ENCODE results near the gene GALNT14.
"Not testable (repeated sequence)": the region's sequence is repeated elsewhere in the genome, so short reads cannot be mapped to it uniquely, and the experiment has no call there.

The GALNT14 gene, protein sequence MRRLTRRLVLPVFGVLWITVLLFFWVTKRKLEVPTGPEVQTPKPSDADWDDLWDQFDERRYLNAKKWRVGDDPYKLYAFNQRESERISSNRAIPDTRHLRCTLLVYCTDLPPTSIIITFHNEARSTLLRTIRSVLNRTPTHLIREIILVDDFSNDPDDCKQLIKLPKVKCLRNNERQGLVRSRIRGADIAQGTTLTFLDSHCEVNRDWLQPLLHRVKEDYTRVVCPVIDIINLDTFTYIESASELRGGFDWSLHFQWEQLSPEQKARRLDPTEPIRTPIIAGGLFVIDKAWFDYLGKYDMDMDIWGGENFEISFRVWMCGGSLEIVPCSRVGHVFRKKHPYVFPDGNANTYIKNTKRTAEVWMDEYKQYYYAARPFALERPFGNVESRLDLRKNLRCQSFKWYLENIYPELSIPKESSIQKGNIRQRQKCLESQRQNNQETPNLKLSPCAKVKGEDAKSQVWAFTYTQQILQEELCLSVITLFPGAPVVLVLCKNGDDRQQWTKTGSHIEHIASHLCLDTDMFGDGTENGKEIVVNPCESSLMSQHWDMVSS

DNA sequence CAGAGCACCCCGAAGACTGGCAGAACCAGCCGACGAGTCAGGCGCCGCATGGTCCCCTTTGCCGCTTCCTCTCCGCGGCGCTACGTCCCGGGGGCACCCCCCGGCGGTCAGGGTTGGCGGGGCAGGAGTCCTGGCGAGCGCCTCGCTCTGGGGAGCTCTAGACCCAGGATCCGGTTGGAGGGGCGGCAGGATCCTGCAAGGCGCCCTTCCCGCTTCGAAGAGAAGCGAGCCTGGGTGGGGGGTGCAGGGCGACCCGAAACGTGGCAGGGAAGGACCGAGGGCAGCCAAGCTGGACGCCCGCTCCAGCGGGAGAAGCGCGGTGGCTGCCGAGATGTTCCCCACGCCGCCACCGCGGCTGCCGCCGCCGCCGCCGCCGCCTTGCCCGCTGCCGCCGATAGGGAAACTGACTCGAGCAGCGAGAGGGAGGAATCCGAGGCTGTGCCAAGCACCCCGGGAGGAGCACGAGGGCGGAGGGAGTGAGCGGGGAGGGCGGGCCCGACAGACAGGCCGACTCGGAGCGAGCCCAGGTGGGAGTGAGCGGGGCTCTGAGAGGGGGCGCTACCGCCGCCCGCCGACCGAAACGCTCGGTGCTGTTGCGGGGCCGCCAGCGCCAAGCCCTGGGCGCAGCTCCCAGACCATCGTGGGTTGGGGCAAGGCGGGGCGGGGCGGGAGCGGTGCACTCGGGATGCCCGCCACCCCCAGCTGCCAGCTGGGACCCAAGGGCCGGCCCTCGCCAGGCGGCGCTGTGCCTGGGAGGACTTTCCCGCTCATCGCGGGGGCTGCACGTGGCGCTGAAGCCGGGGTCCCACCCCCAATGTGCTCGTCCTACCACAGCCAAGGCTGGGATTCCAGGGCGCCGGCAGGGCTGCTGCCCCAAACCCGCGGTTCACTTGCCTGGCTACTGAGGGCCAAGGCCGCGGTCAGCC is at the start of gene GALNT14:
Gene GALNT14, minus strand, starts transcription at position 404 of the 926 bp plus-strand sequence. Its CDS starts 354 bp downstream, at position 50.
- H3K27ac ChIP-seq (ENCODE audit: low read length), result no peak within 1 kb of the TSS
- H3K27me3 ChIP-seq (ENCODE audit: control insufficient read depth, insufficient read depth, low read length), result peaks cover 70% of the 10 kb centered on the region
- peaks cover 4% of the 10 kb centered on the region for H3K4me1 ChIP-seq (ENCODE audit: control insufficient read depth, low read depth, low read length)
- H3K9ac ChIP-seq (ENCODE audit: low read length), result no peak within 1 kb of the TSS
- H3K9me3 ChIP-seq (ENCODE audit: control insufficient read depth, low read depth, low read length), result no peaks in the 10 kb centered on the region
- H3K4me3 ChIP-seq (ENCODE audit: low read length), result peak within 1 kb of the TSS; percentile 47
- H3K36me3 ChIP-seq (ENCODE audit: control insufficient read depth, low read depth, low read length), result no peaks in the 10 kb centered on the region

DNA sequence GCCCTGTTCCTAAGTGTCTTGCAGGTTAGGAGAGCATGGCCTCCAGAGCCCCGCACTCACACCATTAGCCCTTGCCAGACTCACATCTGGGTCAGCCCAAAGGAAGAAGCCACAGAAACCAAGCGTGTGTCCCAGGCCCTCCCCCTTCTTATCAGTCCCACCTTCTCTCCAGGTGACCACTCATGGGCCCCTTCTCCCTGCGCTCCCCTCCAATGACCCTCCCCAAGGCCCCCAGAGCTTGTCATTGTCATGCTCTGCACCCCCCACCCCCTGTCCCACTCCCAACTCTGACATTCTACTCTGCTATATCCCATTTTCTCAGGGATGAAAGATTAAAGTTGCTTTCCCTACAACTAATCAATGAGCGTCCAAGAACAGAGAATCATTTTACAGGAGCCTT is 48.9 kb upstream of the GALNT14 start:
- H3K9me3 ChIP-seq (ENCODE audit: control insufficient read depth, low read depth, low read length), result no peaks in the 10 kb centered on the region
- H3K27me3 ChIP-seq (ENCODE audit: control insufficient read depth, insufficient read depth, low read length), result no peaks in the 10 kb centered on the region

DNA sequence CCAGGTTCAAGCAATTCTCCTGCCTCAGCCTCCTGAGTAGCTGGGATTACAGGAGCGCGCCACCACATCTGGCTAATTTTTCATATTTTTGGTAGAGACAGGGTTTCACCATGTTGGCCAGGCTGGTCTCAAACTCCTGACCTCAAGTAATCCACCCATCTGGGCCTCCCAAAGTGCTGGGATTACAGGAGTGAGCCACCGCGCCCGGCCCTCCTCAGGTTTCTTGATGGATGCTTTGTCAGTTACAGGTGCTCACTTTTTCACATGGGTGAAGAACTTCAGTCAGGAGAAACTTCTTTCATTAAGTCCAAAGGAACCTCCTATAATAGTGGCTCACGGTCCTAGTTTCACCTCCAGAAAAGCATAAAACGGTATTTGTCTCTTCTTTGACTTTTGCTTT is 45.7 kb upstream of the GALNT14 start:
- not testable (repeated sequence) for H3K27me3 ChIP-seq (ENCODE audit: control insufficient read depth, insufficient read depth, low read length); H3K4me3 ChIP-seq (ENCODE audit: low read length); H3K9me3 ChIP-seq (ENCODE audit: control insufficient read depth, low read depth, low read length); H3K9ac ChIP-seq (ENCODE audit: low read length); H3K4me1 ChIP-seq (ENCODE audit: control insufficient read depth, low read depth, low read length); H3K27ac ChIP-seq (ENCODE audit: low read length); H3K36me3 ChIP-seq (ENCODE audit: control insufficient read depth, low read depth, low read length)

More for the DNA sequence above, 48.9 kb upstream of the GALNT14 start:
- no peak overlapping the region for H3K4me3 ChIP-seq (ENCODE audit: low read length)
- no peaks in the 10 kb centered on the region for H3K36me3 ChIP-seq (ENCODE audit: control insufficient read depth, low read depth, low read length)
- H3K4me1 ChIP-seq (ENCODE audit: control insufficient read depth, low read depth, low read length), result no peaks in the 10 kb centered on the region
- no peak overlapping the region for H3K27ac ChIP-seq (ENCODE audit: low read length)
- H3K9ac ChIP-seq (ENCODE audit: low read length), result no peak overlapping the region

DNA sequence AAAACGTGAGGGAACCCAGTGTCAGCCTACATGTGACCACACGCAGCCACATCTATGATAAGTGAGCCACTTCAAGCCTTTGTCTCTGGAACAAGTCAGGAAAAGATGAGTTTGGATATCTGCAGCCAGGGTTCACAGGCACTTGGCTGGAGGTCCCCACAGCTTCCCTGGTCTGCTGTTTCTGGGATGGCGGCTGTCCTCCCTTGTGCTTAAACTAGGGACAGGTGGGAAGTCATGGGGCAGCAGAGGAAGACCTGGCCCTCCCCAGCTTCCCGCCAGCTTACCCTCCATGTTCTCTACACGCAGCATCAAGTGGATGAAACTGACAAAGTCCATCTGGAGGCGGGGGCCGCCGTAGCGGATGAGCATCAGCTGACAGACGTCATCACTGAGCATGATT is 38.5 kb upstream of the GALNT14 start:
- H3K36me3 ChIP-seq (ENCODE audit: control insufficient read depth, low read depth, low read length), result no peaks in the 10 kb centered on the region
- H3K4me1 ChIP-seq (ENCODE audit: control insufficient read depth, low read depth, low read length), result no peaks in the 10 kb centered on the region
- H3K27ac ChIP-seq (ENCODE audit: low read length), result no peak overlapping the region
- H3K9me3 ChIP-seq (ENCODE audit: control insufficient read depth, low read depth, low read length), result no peaks in the 10 kb centered on the region
- H3K27me3 ChIP-seq (ENCODE audit: control insufficient read depth, insufficient read depth, low read length), result no peaks in the 10 kb centered on the region
- no peak overlapping the region for H3K9ac ChIP-seq (ENCODE audit: low read length)
- no peak overlapping the region for H3K4me3 ChIP-seq (ENCODE audit: low read length)

DNA sequence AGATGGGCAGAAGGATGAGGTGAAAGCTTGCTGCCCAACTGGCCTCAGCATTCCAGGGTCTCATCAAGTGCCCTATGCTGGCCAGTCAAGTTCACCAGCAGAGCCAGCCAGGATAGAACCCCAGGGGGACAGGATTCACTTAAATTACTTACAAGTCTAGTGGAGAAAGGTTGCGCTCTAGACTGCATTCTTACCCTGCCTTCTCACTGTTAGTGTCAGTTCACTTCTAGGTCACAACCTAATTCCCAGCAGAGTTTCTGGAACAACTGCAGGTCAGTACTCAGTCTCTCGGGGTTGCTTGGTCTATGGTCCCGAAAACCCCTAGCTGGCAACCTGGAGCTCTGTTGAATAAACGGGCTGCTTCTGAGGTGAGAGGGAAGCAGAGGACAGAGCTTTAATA is 32.9 kb upstream of the GALNT14 start:
- H3K27me3 ChIP-seq (ENCODE audit: control insufficient read depth, insufficient read depth, low read length), result no peaks in the 10 kb centered on the region
- no peak overlapping the region for H3K9ac ChIP-seq (ENCODE audit: low read length)
- H3K9me3 ChIP-seq (ENCODE audit: control insufficient read depth, low read depth, low read length), result no peaks in the 10 kb centered on the region
- no peak overlapping the region for H3K4me3 ChIP-seq (ENCODE audit: low read length)
- no peak overlapping the region for H3K27ac ChIP-seq (ENCODE audit: low read length)
- H3K4me1 ChIP-seq (ENCODE audit: control insufficient read depth, low read depth, low read length), result no peaks in the 10 kb centered on the region
- H3K36me3 ChIP-seq (ENCODE audit: control insufficient read depth, low read depth, low read length), result no peaks in the 10 kb centered on the region

DNA sequence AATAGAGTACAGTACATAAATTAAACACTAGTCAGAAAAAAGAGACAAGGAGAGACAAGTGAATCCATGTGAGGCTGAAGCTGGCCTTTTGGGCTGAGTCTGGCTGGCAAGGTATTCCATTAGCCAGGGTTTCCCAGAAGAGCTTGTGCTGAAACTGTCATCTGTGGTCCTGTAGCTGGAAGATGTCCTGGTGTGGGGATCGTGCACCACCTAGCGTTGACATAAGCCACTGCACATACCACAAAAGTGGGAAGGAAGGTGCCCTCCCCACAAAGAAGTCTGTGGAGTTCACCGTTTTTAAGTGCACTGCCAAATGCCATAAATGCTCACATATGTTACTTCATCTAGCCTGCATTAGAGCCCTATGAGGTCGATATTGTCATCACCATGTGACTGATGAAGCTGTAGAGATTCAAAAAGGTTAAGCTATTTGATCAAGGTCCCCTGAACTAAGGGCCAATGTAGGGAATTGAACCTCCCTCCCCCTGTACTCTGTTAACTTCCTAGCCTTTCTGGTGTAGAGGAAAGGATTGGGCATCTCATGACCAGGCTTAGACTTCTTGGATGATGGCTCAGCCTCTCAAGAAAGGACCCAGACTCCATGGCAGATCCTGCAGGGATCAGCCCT is 31.9 kb upstream of the GALNT14 start:
- no peak overlapping the region for H3K27ac ChIP-seq (ENCODE audit: low read length)
- no peaks in the 10 kb centered on the region for H3K9me3 ChIP-seq (ENCODE audit: control insufficient read depth, low read depth, low read length)
- no peak overlapping the region for H3K9ac ChIP-seq (ENCODE audit: low read length)
- no peaks in the 10 kb centered on the region for H3K4me1 ChIP-seq (ENCODE audit: control insufficient read depth, low read depth, low read length)
- H3K4me3 ChIP-seq (ENCODE audit: low read length), result no peak overlapping the region
- H3K36me3 ChIP-seq (ENCODE audit: control insufficient read depth, low read depth, low read length), result no peaks in the 10 kb centered on the region
- H3K27me3 ChIP-seq (ENCODE audit: control insufficient read depth, insufficient read depth, low read length), result no peaks in the 10 kb centered on the region

DNA sequence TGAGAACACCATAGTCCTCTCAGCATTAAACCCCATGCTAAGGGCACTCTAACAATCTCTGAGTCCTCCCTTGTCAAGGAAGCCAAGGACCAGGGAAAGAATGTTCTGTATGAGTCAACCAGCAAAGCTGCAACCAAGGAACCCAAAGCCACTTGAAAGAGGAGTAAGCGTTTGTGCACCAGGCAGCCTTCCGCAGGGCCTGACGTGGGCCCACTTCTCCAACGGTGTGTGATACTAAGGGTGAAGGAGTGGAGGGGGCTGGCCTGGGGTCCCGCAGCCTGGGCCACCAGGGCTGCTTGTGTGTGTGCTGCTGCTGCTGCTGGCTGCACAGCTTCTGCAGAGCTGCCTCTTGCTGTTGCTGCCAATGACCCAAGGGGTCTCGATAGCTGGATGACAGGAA is 30.1 kb upstream of the GALNT14 start:
- Histone ChIP-seq H3K27me3 (ENCODE audit: control insufficient read depth, insufficient read depth, low read length) (no peaks in the 10 kb centered on the region), H3K27ac (ENCODE audit: low read length) (no peak overlapping the region), H3K9me3 (ENCODE audit: control insufficient read depth, low read depth, low read length) (no peaks in the 10 kb centered on the region), H3K36me3 (ENCODE audit: control insufficient read depth, low read depth, low read length) (no peaks in the 10 kb centered on the region), H3K4me1 (ENCODE audit: control insufficient read depth, low read depth, low read length) (no peaks in the 10 kb centered on the region), H3K9ac (ENCODE audit: low read length) (no peak overlapping the region), H3K4me3 (ENCODE audit: low read length) (no peak overlapping the region)

DNA sequence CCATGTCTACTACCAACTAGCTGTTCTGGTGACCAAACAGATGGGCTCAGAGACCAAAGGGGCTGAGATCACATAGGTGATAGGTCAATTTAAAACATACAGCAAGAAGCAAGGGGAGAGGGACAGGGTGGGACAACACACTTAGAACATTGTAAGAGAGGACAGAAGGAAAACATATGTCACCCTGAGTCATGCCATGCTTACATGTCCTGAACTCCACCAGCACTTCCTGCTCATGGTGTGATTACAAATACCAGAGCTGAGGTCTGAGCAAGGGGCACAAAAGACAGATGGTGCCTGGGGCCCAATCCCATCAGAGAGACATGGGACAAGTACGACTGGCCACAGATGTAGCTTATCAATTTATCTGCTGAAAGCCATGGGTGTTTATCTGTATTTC is 28.7 kb upstream of the GALNT14 start:
- no peak overlapping the region for H3K4me3 ChIP-seq (ENCODE audit: low read length)
- H3K9me3 ChIP-seq (ENCODE audit: control insufficient read depth, low read depth, low read length), result no peaks in the 10 kb centered on the region
- no peak overlapping the region for H3K27ac ChIP-seq (ENCODE audit: low read length)
- no peaks in the 10 kb centered on the region for H3K27me3 ChIP-seq (ENCODE audit: control insufficient read depth, insufficient read depth, low read length)
- no peak overlapping the region for H3K9ac ChIP-seq (ENCODE audit: low read length)
- H3K4me1 ChIP-seq (ENCODE audit: control insufficient read depth, low read depth, low read length), result no peaks in the 10 kb centered on the region
- H3K36me3 ChIP-seq (ENCODE audit: control insufficient read depth, low read depth, low read length), result no peaks in the 10 kb centered on the region

DNA sequence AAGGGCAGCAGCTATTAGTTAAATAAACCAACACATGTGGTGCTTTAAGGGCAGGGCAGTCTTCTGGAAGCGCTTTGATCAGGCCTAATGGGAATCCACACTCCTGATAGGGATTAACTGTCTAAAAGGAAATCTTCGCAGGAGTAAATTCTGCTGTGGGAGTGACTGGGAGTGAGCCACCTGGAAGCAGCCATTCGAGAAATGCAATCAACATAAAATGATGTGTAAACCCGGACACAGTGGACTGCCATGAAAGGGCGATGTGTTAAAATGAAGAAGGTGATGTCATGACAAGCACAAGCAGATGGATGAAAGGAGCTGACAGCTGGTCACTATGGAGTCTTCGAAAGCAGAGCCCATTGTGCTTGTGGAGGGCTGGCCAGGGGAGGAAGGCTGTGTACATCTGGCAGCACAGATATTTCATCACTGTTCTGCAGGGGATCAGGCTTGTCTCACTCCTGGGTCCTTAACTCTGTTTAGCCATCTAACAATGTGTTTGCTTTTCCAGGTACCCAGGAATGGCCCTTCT is 24.8 kb upstream of the GALNT14 start:
- Histone ChIP-seq H3K9ac (ENCODE audit: low read length) (no peak overlapping the region), H3K4me3 (ENCODE audit: low read length) (no peak overlapping the region), H3K36me3 (ENCODE audit: control insufficient read depth, low read depth, low read length) (no peaks in the 10 kb centered on the region)

DNA sequence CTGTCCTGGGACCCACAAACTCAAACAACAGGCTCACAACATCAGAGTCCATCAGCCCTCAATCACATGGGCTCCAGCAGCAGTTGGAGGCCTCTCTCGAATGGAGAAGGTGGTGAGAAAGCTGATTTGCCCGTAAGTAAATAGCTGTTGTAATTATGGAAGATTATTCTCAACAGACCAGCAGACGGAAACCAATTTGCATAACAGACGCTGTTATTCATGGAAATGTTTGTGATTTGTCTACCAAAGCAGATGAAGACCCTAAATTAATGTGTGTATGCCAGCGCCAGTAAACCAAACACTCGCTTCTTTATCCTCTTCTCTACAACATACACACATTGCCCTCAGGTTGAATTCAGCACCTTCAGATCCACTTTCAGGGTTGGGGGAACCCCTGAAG is 23.4 kb upstream of the GALNT14 start:
- no peaks in the 10 kb centered on the region for H3K36me3 ChIP-seq (ENCODE audit: control insufficient read depth, low read depth, low read length)
- no peaks in the 10 kb centered on the region for H3K27me3 ChIP-seq (ENCODE audit: control insufficient read depth, insufficient read depth, low read length)
- H3K4me1 ChIP-seq (ENCODE audit: control insufficient read depth, low read depth, low read length), result no peaks in the 10 kb centered on the region
- H3K9me3 ChIP-seq (ENCODE audit: control insufficient read depth, low read depth, low read length), result no peaks in the 10 kb centered on the region
- no peak overlapping the region for H3K4me3 ChIP-seq (ENCODE audit: low read length)
- H3K9ac ChIP-seq (ENCODE audit: low read length), result no peak overlapping the region
- H3K27ac ChIP-seq (ENCODE audit: low read length), result no peak overlapping the region

More for the DNA sequence above, 24.8 kb upstream of the GALNT14 start:
- H3K27ac ChIP-seq (ENCODE audit: low read length), result no peak overlapping the region
- no peaks in the 10 kb centered on the region for H3K4me1 ChIP-seq (ENCODE audit: control insufficient read depth, low read depth, low read length)
- no peaks in the 10 kb centered on the region for H3K27me3 ChIP-seq (ENCODE audit: control insufficient read depth, insufficient read depth, low read length)
- no peaks in the 10 kb centered on the region for H3K9me3 ChIP-seq (ENCODE audit: control insufficient read depth, low read depth, low read length)

DNA sequence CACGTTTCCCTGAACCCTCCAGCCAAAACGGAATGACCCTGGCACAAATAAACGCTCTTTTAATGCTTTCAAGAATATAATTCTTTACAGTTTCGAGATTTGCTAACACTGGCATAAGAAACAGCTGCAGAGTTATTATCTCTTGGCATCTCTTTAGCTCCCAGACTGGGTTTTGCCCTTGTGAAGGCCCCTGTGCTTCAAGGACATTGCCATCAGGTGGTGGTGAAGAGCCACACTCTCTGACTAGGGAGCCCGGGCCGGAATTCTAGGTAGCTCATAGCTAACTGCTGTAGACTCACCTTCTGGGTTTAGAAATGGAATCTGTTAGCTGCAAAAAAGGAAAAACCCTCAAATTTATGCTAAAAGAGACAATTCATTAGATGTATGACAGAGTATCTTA is 13.3 kb upstream of the GALNT14 start:
- Histone ChIP-seq H3K4me3 (ENCODE audit: low read length) (no peak overlapping the region), H3K9ac (ENCODE audit: low read length) (no peak overlapping the region), H3K27ac (ENCODE audit: low read length) (no peak overlapping the region), H3K4me1 (ENCODE audit: control insufficient read depth, low read depth, low read length) (no peaks in the 10 kb centered on the region), H3K9me3 (ENCODE audit: control insufficient read depth, low read depth, low read length) (no peaks in the 10 kb centered on the region), H3K27me3 (ENCODE audit: control insufficient read depth, insufficient read depth, low read length) (no peaks in the 10 kb centered on the region), H3K36me3 (ENCODE audit: control insufficient read depth, low read depth, low read length) (no peaks in the 10 kb centered on the region)

Data from iPS-18a (cell line).